KMS-11 (cell line): ENCODE results near the gene CHORDC1.
"Not testable (repeated sequence)": the region's sequence is repeated elsewhere in the genome, so short reads cannot be mapped to it uniquely, and the experiment has no call there.

Source experiments
- H2AFZ ChIP-seq: fragments of 200-600 bp; sonication (generic); 2 replicates; pipeline ENCODE4 v1.6.1; 2016; ENCODE audit warnings: antibody characterized with exemption, mixed run types, low read depth
- H3K27ac ChIP-seq: fragments of 200-600 bp; sonication (generic); 2 replicates; pipeline ENCODE4 v1.6.1; 2016; ENCODE audit warnings: mild to moderate bottlenecking, mixed run types
- H3K27me3 ChIP-seq: fragments of 200-600 bp; sonication (generic); 2 replicates; pipeline ENCODE4 v1.6.1; 2017; ENCODE audit warnings: mild to moderate bottlenecking, low read depth, mixed run types, moderate library complexity; ENCODE audit not compliant: insufficient read depth
- H3K36me3 ChIP-seq: fragments of 200-600 bp; sonication (generic); 2 replicates; pipeline ENCODE4 v1.6.1; 2017; ENCODE audit warnings: mild to moderate bottlenecking, mixed run types; ENCODE audit not compliant: insufficient read depth
- H3K4me1 ChIP-seq: fragments of 200-600 bp; sonication (generic); 2 replicates; pipeline ENCODE4 v1.6.1; 2016; ENCODE audit warnings: mild to moderate bottlenecking, low read depth, mixed run types; ENCODE audit not compliant: poor library complexity, severe bottlenecking
- H3K4me2 ChIP-seq: fragments of 200-600 bp; sonication (generic); 2 replicates; pipeline ENCODE4 v1.7.0; 2016; ENCODE audit warnings: mild to moderate bottlenecking, mixed run types
- H3K4me3 ChIP-seq: fragments of 200-600 bp; sonication (generic); IDR thresholded peaks from 2 replicates; pipeline ENCODE4 v1.6.1; 2017; ENCODE audit warnings: low read depth, low read length, mixed read lengths; ENCODE audit not compliant: insufficient read depth
- H3K79me2 ChIP-seq: fragments of 200-600 bp; sonication (generic); 2 replicates; pipeline ENCODE4 v1.6.1; 2016; ENCODE audit warnings: low read depth, mixed run types; ENCODE audit not compliant: insufficient read depth
- H3K9ac ChIP-seq: fragments of 200-600 bp; sonication (generic); 2 replicates; pipeline ENCODE4 v1.6.1; 2016; ENCODE audit warnings: mild to moderate bottlenecking, mixed run types
- H4K20me1 ChIP-seq: fragments of 200-600 bp; sonication (generic); 2 replicates; pipeline ENCODE4 v1.6.1; 2016; ENCODE audit warnings: mild to moderate bottlenecking, mixed run types; ENCODE audit not compliant: insufficient read depth
- TF ChIP-seq, protein P1 (sequence below): fragments of 200-600 bp; sonication (generic); conservative IDR thresholded peaks from 2 replicates; pipeline ENCODE4 v1.6.1; 2017; ENCODE audit warnings: low read depth, mild to moderate bottlenecking, antibody characterized with exemption, low read length, moderate library complexity, mixed read lengths

The CHORDC1 gene

DNA sequence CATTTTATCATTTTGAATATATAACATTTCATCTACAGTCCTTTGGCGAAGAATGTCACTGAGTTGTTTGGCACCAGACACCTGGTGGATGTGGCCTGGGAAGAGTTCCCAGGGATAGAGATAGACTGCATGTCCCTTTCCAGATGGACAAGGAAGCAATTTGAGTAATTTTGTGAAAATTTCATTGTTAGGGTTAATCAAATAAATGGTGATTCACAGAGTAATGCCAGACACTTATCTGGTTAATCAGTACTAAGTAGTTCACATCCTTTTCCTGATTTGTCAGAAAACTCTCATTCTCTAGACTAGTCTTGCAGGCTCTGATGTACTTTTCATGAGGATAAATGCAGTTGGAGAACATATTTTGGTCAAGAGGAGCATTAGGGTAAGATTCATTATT is 46.8 kb downstream of the CHORDC1 start:
- no peaks in the 10 kb centered on the region for H3K4me1 ChIP-seq
- H3K4me2 ChIP-seq, result no peak overlapping the region
- H3K36me3 ChIP-seq, result no peaks in the 10 kb centered on the region
- no peak overlapping the region for H2AFZ ChIP-seq
- H3K4me3 ChIP-seq, result no peak overlapping the region
- TF ChIP-seq, protein P1, sequence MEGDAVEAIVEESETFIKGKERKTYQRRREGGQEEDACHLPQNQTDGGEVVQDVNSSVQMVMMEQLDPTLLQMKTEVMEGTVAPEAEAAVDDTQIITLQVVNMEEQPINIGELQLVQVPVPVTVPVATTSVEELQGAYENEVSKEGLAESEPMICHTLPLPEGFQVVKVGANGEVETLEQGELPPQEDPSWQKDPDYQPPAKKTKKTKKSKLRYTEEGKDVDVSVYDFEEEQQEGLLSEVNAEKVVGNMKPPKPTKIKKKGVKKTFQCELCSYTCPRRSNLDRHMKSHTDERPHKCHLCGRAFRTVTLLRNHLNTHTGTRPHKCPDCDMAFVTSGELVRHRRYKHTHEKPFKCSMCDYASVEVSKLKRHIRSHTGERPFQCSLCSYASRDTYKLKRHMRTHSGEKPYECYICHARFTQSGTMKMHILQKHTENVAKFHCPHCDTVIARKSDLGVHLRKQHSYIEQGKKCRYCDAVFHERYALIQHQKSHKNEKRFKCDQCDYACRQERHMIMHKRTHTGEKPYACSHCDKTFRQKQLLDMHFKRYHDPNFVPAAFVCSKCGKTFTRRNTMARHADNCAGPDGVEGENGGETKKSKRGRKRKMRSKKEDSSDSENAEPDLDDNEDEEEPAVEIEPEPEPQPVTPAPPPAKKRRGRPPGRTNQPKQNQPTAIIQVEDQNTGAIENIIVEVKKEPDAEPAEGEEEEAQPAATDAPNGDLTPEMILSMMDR, result no peak
- H4K20me1 ChIP-seq, result no peaks in the 10 kb centered on the region
- no peaks in the 10 kb centered on the region for H3K27me3 ChIP-seq
- H3K27ac ChIP-seq, result no peak overlapping the region
- no peaks in the 10 kb centered on the region for H3K79me2 ChIP-seq
- H3K9ac ChIP-seq, result no peak overlapping the region

DNA sequence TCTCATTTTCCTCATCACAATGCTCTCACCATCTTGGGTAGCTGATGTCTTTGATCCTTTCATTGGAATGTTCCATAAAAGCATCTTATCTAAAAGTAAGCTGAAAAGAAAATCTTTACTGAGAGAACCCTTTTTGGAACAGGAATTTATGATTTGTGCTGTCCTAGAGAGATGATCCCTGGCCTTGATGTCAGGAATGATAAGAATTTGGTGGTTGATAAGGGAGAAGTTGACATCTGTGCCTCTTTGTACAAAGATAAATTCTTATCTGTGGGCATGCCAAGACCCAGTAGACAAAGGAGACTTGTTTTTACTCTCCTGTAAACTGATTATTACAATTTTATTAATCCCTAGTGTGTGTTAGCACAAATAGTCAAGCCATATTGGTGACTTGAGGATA is 51.5 kb downstream of the CHORDC1 start:
- H3K4me1 ChIP-seq, result no peaks in the 10 kb centered on the region
- no peaks in the 10 kb centered on the region for H3K36me3 ChIP-seq
- no peaks in the 10 kb centered on the region for H3K79me2 ChIP-seq
- H3K4me2 ChIP-seq, result no peak overlapping the region
- H3K27me3 ChIP-seq, result no peaks in the 10 kb centered on the region
- no peak overlapping the region for H3K4me3 ChIP-seq
- H3K27ac ChIP-seq, result no peak overlapping the region
- TF ChIP-seq, protein P1, result no peak
- H2AFZ ChIP-seq, result no peak overlapping the region
- no peak overlapping the region for H3K9ac ChIP-seq
- no peaks in the 10 kb centered on the region for H4K20me1 ChIP-seq

DNA sequence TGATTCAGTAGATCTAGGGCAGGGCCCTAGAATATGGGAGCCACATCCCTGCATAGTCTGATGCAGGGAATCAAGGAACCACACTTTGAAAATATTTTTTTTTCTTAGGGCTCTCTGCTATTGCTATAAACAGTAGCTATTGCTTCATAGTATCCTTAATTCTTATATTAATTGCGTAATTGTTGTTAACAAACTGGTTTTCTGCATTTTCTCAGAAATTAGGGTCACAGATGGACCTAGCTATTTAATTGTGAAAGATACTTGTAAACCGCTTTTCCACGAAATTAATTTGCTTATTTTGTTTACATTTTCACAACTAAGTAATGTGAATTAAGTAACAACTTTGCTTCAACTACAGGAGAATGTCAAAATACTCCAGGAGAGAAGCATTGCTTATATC is 54.3 kb downstream of the CHORDC1 start:
- Histone ChIP-seq H3K4me1 (no peaks in the 10 kb centered on the region), H3K9ac (no peak overlapping the region), H4K20me1 (no peaks in the 10 kb centered on the region), H3K27ac (no peak overlapping the region), H3K27me3 (no peaks in the 10 kb centered on the region), H3K4me2 (no peak overlapping the region), H3K4me3 (no peak overlapping the region), H3K36me3 (no peaks in the 10 kb centered on the region), H2AFZ (no peak overlapping the region), H3K79me2 (no peaks in the 10 kb centered on the region)
- TF ChIP-seq, protein P1, result no peak

DNA sequence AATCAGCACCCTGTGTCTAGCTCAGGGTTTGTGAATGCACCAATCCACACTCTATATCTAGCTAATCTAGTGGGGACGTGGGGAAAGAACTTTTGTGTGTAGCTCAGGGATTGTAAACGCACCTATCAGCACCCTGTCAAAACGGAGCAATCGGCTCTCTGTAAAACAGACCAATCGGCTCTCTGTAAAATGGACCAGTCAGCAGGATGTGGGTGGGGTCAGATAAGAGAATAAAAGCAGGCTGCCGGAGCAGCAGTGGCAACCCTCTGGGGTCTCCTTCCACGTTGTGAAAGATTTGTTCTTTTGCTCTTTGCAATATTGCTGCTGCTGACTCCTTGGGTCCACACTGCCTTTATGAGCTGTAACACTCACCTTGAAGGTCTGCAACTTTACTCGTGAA is 55.1 kb downstream of the CHORDC1 start:
- H3K4me3 ChIP-seq, result not testable (repeated sequence)

DNA sequence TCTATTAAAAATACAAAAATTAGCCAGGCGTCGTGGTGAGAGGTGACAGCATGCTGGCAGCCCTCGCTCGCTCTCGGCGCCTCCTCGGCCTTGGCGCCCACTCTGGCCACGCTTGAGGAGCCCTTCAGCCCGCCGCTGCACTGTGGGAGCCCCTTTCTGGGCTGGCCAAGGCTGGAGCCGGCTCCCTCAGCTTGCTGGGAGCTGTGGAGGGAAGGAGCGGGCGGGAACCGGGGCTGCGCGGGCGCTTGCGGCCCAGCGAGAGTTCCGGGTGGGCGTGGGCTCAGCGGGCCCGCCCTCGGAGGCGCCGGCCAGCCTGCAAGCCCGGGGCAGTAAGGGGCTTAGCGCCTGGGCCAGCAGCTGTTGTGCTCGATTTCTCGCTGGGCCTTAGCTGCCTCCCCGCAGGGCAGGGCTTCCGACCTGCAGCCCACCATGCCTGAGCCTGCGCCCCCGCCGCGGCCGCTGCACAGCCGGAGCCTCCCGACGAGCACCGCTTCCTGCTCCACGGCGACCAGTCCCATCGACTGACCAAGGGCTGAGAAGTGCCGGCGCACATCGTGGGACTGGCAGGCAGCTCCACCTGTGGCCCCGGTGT is 55.8 kb downstream of the CHORDC1 start:
- not testable (repeated sequence) for H3K4me3 ChIP-seq, H3K79me2 ChIP-seq, H3K36me3 ChIP-seq, H3K4me2 ChIP-seq, H3K27ac ChIP-seq, H3K4me1 ChIP-seq, H4K20me1 ChIP-seq, H2AFZ ChIP-seq, H3K9ac ChIP-seq, H3K27me3 ChIP-seq

More for the DNA sequence above, 55.1 kb downstream of the CHORDC1 start:
- not testable (repeated sequence) for H3K27ac ChIP-seq, H4K20me1 ChIP-seq, H3K4me2 ChIP-seq, H2AFZ ChIP-seq, H3K4me1 ChIP-seq, H3K27me3 ChIP-seq, H3K9ac ChIP-seq, H3K36me3 ChIP-seq, H3K79me2 ChIP-seq
